ENCODE data around the gene EPO.

EPO gene

GRCh38 chr7:100720279-100720670 is at the start of gene EPO:
Gene EPO, plus strand, starts transcription at chr7:100720468. Its CDS starts 513 bp downstream, at chr7:100720981.
- no peak for DNase-seq (ENCODE audit: low spot score)

DNA sequence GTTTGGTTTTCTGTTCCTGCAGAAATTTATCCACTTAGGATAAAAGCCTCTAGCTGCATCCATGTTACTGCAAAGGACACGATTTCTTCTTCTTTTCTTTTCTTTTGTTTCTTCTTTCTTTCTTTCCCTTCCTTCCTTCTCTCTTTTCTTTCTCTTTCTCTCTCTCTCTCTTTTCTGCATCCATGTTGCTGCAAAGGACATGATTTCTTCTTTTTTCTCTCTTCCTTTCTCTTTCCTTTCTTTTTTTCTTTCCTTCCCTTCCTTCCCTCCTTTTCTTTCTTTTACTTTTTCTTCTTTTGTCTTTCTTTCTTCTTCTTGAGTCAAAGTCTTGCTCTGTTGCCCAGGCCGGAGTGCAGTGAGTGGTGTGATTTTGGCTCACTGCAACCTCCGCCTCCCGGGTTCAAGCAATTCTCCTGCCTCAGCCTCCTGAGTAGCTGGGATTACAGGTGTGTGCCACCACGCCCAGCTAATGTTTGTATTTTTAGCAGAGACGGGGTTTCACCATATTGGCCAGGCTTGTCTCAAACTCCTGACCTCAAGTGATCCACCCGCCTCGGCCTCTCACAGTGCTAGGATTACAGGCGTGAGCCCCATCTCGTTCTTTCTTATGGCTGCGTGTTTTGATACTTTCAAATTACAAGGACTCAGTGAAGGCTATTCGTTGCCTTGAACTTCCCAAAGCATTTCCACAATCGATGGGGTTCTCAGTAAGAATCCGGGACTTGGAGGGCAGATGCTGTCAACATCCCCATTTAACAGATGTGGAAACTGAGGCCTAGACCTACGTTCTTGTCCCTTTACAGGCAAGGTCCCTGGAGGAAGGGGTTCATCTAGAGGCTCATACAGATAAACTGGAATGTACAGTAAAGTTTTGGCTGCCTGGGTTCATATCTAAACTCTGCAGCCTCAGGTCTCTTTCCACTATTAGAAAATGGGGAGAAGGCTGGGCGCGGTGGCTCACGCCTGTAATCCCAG is 48.6 kb upstream of the EPO start:
- no peak for DNase-seq (ENCODE audit: low spot score)

DNA sequence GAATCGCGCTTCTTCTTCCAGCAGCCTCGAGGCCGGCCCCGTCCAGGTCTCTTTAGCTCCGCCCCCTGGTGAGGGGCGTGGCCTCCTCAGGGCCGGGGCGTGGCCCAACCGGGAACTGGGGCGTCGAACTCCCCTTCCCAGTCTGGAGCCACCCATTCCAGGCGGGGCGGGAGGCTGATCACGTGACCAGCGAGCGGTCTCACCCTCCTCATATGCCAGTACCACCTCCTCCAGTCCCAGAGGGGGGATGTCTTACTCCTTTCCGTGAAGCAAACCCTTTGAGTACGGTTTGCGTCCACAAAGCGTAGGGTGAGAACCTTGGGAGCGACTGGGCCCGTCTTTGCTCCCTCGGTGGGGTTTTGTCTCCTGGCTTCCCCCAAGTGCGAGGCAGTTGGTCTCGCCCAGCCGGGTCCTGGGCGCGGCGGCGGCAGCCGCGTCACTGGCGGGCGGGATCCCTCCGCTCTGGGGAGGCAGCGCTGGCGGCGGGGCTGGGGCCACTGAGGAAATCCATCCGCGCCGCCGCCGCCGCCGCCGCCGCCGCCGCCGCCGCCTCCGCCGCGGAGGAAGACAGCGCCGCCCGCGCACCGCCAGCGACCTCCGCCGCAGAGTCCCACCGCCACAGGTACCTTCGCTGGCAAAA is 46.8 kb upstream of the EPO start, which contains the start of gene GNB2:
Gene GNB2, plus strand, starts transcription at position 439 of the 640 bp plus-strand sequence. CDS start 2,526 bp downstream, outside the sequence.
- peak; percentile 94 for DNase-seq (ENCODE audit: low spot score)

DNA sequence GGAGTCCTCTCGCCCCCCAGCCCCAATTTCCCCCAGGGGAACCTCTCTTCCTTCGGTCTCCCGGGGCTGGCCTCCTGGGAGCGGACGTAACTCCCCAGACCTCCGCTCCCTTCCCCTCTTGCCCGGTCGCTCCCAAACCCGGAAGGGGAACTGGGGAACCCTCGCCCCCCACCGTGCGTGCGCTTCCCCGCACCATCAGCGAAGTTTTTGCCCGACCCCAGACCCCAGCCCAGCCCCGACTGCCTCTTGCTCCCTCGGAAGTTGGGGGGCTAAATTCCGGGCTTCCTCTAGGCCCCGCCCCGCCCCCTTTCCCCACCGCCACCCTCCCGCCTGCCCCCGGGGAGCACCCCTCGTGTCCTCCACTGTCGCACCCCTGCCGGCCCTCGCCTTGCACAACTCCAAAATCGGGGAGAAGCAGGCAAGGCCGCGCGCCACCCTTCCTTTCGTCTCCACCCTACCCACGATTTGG is 46.3 kb upstream of the EPO start:
- DNase-seq (ENCODE audit: low spot score) = peak; percentile 40

DNA sequence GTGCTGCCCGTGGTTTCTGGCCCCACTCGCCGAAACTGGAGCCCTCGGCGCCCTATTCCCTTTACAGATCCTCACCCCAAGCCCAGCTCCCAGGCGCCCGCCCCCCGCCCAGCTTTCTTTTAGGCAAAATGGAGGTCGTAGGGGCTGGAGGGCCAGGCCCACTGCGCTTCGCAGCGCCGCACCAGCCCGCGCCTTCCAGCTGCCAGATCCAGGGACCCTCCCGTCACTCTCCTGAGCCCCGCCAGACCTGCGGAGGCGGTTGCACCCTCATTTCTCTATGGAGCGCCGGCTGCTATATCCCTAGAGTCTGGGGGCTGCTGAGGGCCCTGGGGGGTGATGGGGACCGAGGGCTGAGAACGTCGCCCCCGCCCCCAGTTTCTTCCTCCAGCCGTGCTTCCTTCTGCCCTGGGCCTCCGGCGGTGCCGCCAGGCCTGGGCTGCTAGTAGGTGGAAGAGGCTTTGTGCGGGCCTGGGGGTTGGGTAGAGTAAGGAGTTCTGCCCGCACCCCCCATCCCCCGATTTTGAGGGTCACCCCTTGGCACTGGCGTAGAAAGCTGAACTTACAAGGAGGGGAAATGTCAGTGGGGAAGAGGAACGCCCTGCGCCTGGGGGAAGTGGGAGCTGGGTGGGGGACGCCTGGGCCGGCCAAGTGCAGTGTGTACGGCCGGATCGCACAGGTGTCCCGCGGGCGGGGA is 45.7 kb upstream of the EPO start:
- DNase-seq (ENCODE audit: low spot score) = no peak

- peak; percentile 47 for DNase-seq (ENCODE audit: low spot score)
Observed at GRCh38 chr7:100675105-100675451, 45.2 kb upstream of the EPO start.

- DNase-seq (ENCODE audit: low spot score) = peak; percentile 86
Observed at GRCh38 chr7:100675581-100676350, 44.5 kb upstream of the EPO start.

- no peak for DNase-seq (ENCODE audit: low spot score)
Observed at GRCh38 chr7:100676501-100677306, 43.6 kb upstream of the EPO start.

DNA sequence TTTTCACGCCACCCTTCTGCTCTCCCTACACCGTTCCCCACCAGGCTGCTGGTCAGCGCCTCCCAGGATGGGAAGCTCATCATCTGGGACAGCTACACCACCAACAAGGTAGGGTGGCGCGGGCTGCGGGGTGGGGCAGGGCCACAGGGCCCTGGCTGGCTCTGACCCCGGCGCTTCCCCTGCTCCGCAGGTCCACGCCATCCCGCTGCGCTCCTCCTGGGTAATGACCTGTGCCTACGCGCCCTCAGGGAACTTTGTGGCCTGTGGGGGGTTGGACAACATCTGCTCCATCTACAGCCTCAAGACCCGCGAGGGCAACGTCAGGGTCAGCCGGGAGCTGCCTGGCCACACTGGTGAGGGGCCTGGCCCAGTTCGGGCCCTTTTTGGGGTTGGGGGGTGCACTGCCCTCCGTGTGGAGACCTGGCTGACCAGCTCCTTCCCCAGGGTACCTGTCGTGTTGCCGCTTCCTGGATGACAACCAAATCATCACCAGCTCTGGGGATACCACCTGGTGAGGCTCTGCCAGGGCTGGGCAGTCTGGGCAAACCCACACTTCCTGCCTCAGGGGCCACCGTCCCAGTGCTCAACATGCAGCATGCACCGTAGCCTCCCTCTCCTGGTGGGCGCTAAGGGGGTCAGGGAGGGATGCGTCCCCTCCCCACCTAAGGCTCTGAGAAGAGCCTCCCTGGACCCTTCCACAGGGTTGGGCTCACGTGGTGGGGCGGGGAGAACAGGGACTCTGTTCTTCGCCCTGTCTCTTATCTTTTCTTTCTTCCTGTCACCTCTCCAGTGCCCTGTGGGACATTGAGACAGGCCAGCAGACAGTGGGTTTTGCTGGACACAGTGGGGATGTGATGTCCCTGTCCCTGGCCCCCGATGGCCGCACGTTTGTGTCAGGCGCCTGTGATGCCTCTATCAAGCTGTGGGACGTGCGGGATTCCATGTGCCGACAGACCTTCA is 42.7 kb upstream of the EPO start:
- DNase-seq (ENCODE audit: low spot score) = no peak

GRCh38 chr7:100678291-100678984 is 41.8 kb upstream of the EPO start:
- no peak for DNase-seq (ENCODE audit: low spot score)

DNA sequence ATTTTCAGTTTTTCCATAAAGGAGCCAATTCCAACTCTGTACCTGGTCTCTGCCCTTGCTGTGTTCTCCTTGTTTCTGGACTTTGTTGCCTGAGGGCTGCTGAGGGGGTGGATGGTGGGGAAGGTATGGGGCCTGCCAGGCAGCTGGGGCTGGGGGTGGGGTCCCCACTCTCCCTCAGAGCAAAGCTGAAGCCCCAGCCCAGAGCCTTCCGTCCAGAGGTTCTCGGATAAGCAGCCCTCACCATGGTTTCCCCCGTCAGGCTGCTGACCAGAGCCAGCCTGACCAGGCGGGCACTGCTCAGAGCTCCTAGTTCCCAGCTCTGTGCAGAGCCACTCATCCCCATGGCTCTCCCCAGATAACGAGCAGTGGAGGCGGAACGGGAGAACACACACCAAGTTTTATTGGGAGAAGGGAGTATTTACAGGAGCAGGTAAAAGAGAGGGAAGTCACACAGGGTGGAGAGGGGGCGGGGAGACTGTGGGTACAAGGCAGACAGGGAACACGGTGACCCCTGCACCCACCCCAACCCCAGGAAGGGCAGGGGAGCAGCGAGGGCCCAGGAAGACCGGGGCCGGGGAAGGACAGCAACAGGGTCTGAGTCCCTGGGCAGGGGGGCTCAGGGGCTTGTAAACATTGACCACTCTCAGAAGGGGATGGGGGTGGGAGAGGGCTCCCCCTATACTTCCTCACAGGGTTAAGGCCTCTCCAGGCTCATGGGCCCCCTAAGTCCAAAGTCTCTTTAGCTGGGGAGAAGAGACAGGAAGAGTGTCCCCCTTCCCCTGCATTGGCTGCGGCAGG is 40.9 kb upstream of the EPO start:
- DNase-seq (ENCODE audit: low spot score) = no peak

DNA sequence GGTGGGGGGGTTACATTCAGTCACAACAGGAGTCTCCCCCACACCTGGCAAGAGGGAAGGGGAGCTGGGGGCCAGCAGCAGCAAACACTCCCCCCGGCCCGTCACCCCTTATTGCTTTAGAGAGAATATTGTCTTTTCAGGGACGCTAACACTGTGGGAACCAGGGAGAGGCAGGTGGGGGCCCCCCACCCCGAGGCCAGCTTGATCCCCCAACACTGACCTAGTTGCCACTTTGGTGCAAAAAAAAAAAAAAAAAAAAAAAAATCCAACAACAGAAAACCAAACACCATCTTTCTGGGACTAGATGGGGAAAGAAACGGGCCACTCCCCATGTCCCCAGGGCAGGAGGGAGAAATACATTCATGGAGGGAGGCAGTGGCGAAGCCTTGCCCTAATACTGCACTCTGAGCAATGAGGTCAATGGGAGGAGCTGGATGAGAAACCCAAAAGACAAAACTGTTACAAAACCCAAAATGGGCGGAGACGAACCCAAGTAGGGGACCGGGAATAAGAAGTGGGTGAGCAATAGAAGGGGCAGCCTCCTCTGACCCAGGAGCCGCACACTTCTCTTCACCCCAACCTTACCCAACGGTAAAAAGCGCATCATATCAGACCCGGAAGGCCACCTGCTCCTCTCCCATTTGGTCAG is 40.2 kb upstream of the EPO start:
- no peak for DNase-seq (ENCODE audit: low spot score)

DNA sequence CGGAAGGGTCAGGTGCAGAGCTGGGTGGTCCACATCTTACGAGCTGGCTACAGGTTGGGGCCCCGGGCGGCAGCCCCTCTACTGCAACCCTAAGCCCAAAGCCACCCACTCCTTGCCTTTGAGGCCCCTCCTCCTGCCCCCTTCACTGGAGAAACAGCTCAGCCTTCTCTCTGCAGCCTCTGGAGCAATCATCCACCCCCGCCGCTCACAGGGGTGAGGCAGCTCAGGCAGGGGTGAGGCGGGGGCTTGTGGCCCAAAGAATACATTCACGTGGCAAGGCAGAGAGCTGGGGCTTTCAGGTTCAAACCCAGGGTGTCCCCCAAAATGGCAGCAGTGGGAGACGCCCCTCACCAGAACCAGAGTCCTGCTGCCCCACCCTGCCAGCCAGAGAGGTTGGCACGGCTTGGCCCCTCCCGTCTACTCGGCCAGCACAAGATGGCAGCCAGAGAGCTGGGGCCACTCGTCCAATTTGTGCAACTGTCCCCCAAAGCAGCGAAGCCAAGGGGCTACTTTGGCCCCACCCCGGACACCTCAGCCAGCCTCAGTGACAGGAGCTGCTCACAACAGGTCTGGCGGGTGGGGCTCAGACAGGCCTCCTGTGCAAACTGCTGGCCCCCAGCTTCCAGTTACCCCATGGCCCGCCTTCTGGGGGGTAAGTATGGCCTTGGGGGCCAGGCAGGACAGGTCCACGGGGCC is 39.5 kb upstream of the EPO start:
- DNase-seq (ENCODE audit: low spot score) = no peak

DNA sequence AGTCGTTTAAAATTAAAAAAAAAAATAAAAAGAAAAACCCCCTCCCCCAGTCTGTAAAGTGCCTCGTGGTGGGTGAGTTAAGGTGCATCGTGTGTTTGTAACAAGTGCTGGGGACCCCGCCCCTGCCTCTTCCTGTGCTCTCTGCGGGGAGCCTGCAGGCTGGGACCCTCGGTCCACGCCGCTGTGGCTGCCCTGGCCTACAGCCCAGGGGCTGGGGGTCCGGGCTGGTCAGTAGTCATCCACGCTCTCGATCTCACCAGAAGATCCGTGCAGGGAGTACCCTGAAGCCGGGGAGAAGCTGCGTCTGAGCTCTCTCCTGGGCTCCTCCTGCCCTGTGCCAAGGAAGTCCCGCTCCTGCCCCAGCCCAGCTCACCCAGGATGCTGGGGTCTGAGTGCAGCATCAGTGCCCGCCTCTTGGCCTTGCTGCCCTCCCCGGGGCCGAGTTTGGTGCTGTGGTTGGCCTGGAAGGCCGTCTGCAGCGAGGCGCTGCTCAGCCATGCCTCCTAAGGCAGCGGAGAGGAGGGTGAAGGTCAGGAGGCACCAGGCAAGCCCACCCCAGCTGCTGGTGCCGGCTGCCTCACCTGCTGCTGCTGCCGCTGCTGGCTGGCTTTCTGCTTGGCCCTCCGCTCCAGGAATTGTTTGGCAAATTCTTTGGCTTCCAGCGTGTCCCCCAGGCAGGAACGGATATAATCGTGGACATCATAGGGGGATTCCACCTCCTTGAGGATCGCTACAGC is 38.6 kb upstream of the EPO start:
- no peak for DNase-seq (ENCODE audit: low spot score)

DNA sequence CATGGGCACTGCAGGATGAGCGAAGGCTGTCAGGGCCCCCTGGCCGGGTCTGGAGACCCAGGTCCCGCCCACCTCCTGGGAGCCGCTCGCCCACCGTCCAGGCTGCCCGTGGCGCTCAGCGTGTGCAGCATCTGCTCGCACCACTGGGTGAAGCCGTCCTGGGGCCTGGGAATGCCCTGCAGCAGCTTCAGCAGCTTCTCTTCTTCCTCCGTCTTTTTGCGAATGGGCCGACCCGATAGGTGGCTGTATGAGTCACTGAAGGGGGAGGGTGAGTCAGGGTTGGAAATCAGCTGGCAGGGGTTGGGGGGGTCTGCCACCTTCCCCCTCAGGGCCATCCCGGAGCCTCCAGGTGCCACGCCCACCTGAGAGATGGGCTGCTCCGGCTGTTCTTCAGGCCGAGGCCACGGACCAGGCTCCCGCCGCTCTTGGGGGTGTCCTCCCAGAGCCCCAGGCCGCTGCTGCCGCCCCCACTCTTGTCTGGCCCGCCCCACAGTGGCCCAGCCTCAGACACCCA is 38.0 kb upstream of the EPO start:
- DNase-seq (ENCODE audit: low spot score) = no peak

DNA sequence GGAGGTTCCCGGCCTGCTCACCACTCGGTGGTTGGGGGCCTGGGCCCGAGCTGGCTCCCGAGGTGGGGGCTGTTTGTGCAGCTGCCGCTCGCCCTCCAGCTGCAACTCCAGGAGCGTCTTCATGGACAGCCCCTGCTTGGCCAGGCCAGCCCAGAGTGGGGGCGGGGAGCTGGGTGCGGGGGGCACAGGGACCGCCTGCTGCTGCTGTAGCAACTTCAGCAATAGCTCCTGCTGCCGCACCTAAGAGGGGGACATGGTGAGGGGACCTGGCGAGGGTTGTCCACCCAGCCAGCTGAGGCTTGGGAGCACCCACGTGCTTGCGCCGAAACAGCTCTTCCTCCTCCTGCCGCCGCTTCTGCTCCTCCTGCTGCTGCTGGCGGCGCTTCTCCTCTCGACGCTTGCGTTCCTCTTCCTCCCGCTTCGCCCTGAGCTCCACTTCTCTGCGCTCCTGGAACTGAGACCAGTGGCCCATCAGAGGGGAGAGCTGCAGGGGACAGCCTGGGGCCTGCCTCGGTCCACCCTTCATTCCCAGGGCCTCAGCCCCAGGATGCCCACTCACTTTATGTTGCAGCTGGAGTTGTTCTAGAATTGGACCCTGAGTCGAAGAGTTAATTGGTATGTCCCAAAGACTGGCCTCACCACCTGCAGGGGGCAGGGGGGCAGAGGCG is 37.1 kb upstream of the EPO start:
- no peak for DNase-seq (ENCODE audit: low spot score)
